Transverse colon (tissue), 4 donors: ENCODE measurements around the gene ALDH1A2.

Experiments
- EP300 ChIP-seq: sonication (generic); formaldehyde crosslinking; IDR thresholded peaks from one replicate; pipeline ENCODE4 v1.6.1; 2017; ENCODE audit warnings: antibody characterized with exemption, low read depth
- POLR2A ChIP-seq: fragments of 450-650 bp; IDR thresholded peaks from one replicate; pipeline ENCODE4 v1.6.1; 2016; ENCODE audit warnings: antibody characterized with exemption, mild to moderate bottlenecking, moderate library complexity
- POLR2AphosphoS5 ChIP-seq, 3 donors: sonication (generic); formaldehyde crosslinking; IDR thresholded peaks; one replicate each; pipeline ENCODE4 v1.6.1; 2016; ENCODE audit warnings: antibody characterized with exemption in 3 of 3
- TF ChIP-seq, protein P1 (sequence below), 5 experiments: fragments of 200-600 bp in 3 of 5; fragments of 450-650 bp in 2 of 5; sonication (generic) in 3 of 5; IDR thresholded peaks; 1 replicate in 2 of 5; 2 replicates in 3 of 5; pipeline ENCODE4 v1.5.1; 2016 to 2017; ENCODE audit warnings: antibody characterized with exemption in 5 of 5, inconsistent platforms in 3 of 5, mild to moderate bottlenecking in 2 of 5, moderate library complexity in 1 of 5

DNA sequence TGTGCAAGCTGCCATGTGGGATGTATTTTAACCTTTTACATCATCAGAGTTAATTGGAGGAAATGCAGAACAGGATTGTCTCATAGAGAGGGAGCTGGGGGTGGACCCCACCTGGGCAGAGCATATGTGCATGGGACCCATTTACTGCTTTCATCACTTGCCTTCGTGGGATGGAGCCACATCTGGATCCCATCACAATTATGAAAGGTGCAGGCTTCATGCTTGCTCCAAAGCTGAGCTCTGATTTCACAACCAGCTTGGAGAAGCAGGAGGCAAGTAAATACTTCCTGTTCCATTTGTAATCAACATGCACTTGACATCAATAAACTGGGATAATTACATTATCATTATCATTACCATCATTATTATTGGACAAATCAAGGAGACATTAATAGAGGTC lies 161.9 kb downstream of the ALDH1A2 start:
- TF ChIP-seq, protein P1, sequence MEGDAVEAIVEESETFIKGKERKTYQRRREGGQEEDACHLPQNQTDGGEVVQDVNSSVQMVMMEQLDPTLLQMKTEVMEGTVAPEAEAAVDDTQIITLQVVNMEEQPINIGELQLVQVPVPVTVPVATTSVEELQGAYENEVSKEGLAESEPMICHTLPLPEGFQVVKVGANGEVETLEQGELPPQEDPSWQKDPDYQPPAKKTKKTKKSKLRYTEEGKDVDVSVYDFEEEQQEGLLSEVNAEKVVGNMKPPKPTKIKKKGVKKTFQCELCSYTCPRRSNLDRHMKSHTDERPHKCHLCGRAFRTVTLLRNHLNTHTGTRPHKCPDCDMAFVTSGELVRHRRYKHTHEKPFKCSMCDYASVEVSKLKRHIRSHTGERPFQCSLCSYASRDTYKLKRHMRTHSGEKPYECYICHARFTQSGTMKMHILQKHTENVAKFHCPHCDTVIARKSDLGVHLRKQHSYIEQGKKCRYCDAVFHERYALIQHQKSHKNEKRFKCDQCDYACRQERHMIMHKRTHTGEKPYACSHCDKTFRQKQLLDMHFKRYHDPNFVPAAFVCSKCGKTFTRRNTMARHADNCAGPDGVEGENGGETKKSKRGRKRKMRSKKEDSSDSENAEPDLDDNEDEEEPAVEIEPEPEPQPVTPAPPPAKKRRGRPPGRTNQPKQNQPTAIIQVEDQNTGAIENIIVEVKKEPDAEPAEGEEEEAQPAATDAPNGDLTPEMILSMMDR (IDR thresholded peaks at IDR 0.05) = no peak
- TF ChIP-seq POLR2A (no peak), EP300 (no peak), POLR2AphosphoS5 (IDR thresholded peaks at IDR 0.05) (no peak)
